ENCODE results near the gene TSHZ1.

The TSHZ1 gene, protein sequence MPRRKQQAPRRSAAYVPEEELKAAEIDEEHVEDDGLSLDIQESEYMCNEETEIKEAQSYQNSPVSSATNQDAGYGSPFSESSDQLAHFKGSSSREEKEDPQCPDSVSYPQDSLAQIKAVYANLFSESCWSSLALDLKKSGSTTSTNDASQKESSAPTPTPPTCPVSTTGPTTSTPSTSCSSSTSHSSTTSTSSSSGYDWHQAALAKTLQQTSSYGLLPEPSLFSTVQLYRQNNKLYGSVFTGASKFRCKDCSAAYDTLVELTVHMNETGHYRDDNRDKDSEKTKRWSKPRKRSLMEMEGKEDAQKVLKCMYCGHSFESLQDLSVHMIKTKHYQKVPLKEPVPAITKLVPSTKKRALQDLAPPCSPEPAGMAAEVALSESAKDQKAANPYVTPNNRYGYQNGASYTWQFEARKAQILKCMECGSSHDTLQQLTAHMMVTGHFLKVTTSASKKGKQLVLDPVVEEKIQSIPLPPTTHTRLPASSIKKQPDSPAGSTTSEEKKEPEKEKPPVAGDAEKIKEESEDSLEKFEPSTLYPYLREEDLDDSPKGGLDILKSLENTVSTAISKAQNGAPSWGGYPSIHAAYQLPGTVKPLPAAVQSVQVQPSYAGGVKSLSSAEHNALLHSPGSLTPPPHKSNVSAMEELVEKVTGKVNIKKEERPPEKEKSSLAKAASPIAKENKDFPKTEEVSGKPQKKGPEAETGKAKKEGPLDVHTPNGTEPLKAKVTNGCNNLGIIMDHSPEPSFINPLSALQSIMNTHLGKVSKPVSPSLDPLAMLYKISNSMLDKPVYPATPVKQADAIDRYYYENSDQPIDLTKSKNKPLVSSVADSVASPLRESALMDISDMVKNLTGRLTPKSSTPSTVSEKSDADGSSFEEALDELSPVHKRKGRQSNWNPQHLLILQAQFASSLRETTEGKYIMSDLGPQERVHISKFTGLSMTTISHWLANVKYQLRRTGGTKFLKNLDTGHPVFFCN (N-terminal part only)

GRCh38 chr18:75210274-75211001 lies at the start of gene TSHZ1:
TSS of gene TSHZ1 (plus strand) at chr18:75210797. CDS start at chr18:75211877, 1,080 bp downstream.
- DNase-seq (ENCODE audit: low read depth in 1 of 2, low spot score in 1 of 2) = peak in 1 of 2 donors; percentile 34

DNA sequence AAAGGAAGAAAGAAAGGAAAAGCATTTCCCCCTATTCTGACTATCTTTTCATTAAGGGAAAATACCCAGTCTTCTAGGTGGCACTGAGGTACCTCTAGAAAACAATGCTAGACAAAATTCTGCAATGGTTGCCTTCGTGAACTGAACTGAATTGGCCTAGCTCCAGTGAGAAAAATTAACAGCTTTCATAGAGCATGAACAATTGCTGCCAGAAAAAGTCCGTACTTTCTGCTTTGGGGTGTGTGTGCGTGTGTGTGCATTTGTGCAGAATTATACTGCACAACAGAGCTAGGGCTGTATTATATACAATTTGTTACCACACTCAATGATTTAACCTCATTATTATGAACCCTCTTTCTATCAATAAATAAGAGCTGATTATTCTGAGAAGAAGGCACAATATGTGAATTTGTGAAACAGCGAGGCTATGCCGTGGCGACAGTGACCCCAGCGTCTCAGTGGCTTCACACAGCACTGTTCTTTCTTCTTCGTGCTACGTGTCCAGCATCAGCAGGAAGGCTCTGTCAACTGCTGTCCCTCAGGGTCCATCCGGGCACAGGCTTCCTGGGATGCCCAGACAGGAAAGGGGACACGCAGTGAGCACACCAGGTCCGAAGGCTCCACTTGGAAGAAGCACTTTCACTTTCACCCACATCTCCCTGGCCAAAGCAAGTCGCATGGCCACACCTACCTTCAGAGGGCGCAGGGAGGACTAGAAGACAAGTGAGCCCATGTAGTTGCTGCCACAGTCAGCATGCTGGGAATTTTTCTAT lies 49.2 kb upstream of the TSHZ1 start:
- no peak for DNase-seq (ENCODE audit: low read depth in 1 of 2, low spot score in 1 of 2)

DNA sequence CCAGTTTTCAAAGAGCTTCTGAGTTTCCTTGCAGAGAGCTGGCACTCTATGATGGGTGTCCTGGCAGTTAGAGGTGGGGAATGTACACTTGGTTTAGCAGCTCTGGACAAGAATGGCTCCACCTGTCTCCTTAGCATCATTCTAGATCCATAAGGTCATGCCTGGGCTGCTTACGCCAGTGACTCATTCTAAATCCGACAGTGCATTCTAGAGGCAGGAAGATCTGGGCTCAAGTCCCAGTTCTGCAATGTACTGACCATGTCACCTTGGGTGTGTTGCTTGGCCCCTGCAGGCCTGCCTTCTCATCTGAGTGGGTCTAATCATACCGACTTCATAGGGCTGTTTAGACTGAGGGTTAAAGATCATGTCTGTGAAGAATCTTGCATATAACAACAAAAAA lies 48.1 kb upstream of the TSHZ1 start:
- DNase-seq (ENCODE audit: low read depth in 1 of 2, low spot score in 1 of 2) = no peak

DNA sequence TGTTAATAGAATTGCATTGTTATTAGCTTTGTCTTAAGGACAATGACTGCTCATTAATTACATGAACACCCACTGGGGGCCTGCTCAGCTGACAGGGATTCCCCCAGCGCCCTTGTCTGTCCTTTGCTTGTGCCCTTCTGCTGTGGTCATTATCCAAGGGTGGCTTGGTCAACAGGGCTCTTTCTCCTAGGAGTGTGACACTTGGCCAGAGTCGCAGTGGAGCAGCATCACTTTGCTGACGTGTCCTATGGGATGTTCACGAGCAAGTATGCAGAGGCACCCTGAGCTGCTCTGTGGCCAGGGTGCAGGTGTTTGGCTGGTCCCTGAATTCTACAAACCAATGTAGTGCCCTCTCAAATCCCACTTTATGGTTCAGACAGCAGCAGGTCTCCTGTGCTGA lies 47.6 kb upstream of the TSHZ1 start:
- no peak for DNase-seq (ENCODE audit: low read depth in 1 of 2, low spot score in 1 of 2)

DNA sequence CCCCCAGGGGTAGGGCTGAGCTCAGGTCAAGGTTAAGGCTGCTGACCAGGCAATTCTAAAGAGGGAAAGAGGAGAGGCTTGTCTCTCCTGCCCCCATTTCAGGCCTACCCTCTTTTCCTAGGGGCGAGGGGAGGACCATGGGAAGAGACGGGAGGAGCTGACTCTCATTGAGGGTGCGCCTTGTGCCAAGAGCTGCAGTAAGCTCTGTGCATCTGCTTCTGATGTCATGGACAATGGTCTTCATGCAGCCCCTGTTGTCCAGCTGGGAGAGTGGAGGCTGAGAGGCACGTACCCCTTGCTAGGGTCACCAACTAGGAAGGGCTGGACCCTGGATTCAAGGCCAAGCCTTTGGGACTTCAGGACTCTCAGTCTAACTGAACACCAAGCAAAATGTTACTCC lies 46.9 kb upstream of the TSHZ1 start:
- no peak for DNase-seq (ENCODE audit: low read depth in 1 of 2, low spot score in 1 of 2)

GRCh38 chr18:75164479-75164878 lies 46.1 kb upstream of the TSHZ1 start:
- DNase-seq (ENCODE audit: low read depth in 1 of 2, low spot score in 1 of 2) = no peak

DNA sequence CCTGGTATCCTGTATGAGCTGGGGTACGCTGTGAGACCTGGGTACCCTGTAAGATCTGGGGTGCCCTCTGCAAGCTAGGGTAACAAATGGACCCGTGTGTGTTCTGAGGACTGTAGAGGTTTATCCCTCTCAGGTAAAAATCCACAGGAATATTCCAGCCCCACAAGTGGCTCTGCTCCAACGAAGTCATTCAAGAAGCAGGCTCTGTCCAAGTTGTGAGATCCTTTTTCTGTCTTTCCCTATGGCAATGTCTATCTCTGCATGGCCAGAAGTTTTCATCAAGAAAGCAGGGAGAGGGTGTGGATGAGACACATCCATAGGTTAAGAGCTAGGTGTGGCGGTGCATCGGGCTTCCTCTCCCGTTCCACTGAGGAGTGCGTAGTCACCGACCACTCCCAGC lies 44.7 kb upstream of the TSHZ1 start:
- DNase-seq (ENCODE audit: low read depth in 1 of 2, low spot score in 1 of 2) = no peak

GRCh38 chr18:75167137-75167536 lies 43.5 kb upstream of the TSHZ1 start:
- no peak for DNase-seq (ENCODE audit: low read depth in 1 of 2, low spot score in 1 of 2)

GRCh38 chr18:75167759-75168618 lies 42.6 kb upstream of the TSHZ1 start:
- DNase-seq (ENCODE audit: low read depth in 1 of 2, low spot score in 1 of 2) = no peak

DNA sequence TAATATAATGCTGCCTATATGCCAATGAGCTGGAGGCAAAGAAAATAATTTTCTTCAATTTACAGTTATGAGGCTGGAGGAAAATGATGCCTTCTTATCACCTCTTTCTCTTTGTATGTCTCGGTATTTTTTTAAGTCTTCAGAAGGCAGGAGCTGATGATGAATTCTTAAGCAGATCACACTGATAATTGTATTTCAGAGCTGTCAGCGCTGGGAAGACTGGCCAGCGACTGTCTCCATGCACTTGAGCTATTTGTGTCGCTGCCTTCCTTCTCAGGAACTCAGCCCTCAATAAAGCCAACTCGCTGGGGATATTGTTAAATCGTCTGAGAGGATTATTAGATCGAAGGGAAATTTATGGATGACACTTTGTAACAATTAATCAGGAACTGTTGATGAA lies 42.0 kb upstream of the TSHZ1 start:
- no peak for DNase-seq (ENCODE audit: low read depth in 1 of 2, low spot score in 1 of 2)

DNA sequence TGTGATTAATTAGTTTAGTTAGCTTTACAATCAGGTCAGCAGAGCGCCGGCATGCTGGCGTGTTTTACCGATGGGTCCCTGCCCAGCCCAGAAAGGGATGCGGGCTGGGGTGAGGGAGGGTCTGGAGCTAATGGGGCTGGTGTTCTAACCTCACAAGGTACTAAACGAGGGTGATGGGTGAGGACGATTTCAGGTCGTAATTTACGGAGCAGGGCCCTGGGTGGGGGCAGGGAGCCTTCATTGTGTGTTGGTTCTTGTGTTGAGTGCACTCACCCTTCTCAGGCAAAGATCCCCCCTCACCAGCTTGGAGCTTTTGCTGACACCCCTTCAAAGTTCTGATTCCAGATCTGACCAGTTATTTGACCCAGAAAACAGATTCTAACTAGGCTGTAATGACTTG lies 41.2 kb upstream of the TSHZ1 start:
- DNase-seq (ENCODE audit: low read depth in 1 of 2, low spot score in 1 of 2) = no peak

- DNase-seq (ENCODE audit: low read depth in 1 of 2, low spot score in 1 of 2) = no peak
Measured at GRCh38 chr18:75170022-75170789, 40.4 kb upstream of the TSHZ1 start.

DNA sequence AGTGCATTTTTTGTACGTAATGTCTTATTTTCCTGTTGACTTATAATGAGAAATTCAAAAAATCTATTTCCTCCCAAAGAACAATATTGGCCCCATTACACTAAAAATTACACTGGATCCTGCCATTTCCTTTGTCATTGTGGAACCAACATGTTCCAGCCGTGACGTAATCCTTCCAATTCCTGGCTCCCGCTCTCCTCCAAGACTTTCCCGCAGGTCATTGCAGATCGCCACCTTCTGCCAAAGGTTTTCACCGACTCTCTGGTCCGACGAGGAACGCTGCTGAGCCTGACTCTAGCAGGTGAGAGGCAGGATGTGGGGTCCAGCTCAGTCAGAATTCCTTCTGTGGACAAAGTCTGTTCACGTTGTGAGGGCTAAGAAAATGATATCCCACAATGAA lies 39.7 kb upstream of the TSHZ1 start:
- DNase-seq (ENCODE audit: low read depth in 1 of 2, low spot score in 1 of 2) = no peak

DNA sequence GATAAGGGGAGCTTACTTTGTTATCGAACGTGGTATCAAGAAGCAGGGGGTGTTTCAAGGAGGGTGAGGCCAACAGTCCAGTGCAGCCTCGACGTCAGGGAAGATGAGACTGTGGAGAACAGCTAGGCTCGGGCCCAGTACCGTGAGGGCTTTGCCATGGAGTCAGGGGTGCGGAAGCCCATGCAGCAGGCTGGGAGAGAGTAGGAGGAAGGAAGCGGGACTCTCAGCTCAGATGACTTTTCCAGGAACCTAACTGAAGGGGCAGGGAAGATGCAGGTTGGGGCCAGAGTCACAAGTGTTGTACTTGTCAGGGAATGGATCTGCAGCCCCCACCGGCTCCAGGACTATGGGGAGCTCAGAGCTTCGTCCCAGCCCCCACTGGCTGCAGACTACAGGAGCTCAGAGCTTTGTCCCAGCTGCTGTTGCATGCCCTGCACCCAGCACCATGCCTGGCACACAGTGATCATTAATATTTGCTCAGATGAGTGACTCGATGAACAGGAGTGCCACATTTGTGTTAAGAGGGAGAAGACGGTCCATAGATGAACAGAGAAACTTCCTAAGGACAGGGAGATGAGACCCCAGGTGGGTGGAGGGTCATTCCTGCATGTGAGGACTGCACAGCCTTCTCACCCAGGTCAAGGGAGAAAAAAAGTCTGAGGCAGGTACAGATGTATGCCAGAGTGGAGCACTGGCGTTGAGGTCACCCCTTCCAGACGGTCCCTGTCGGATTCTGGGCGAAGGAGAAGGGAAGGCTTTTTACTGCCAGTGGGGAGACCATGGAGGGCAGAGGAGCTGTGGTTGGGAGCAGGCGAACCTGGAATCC lies 38.1 kb upstream of the TSHZ1 start:
- DNase-seq (ENCODE audit: low read depth in 1 of 2, low spot score in 1 of 2) = no peak

DNA sequence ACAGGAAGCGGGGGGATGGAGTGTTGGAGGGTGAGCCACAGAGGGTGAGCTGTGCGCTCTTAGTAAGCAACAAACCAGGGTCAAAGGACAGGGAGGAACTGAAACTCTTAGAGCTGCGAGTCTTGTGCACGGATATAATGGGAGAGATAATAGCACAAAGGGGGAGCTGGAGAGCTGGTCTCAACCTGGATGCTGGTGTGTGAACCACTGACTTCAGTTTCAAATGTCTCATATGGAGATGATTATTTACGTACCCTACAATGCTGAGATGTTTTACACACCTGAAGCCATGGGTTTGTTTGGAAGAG lies 37.5 kb upstream of the TSHZ1 start:
- no peak for DNase-seq (ENCODE audit: low read depth in 1 of 2, low spot score in 1 of 2)

DNA sequence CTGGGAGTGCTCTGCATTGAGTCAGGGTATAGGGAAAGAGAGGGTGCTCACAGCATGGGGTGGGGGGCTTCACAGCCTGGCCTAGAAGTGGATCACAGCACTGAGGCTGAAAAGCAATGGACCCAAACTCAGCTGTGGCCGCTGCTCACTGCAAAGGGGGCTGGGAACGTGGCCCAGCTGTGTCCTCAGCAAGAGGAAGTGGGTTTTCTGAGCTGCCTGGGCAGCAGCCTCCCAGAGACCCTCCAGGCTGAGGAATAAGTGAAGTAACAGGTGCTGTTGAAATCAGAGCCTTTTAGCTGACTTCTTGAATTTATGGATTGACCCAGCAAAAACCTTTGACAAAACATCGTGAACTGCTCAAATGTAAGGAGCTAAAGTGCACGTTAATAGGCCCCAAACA lies 36.9 kb upstream of the TSHZ1 start:
- no peak for DNase-seq (ENCODE audit: low read depth in 1 of 2, low spot score in 1 of 2)

DNA sequence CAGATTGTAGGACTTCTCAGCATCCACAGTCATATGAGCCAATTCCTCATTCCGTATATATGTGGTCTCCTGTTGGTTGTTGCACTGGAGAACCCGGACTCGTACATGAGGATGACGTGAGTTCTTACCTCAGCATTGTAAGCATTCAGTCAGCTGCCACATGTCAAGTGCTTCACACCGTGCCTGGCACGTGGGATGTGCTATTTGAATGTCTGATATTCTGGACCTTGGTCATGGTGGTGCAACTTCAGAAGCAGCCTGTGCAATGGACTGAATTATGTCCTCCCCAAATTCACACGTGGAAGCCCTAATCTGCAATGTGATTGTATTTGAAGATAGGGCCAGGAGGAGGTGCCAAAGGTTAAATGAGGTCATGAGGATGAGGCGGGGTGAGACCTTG lies 33.7 kb upstream of the TSHZ1 start:
- no peak for DNase-seq (ENCODE audit: low read depth in 1 of 2, low spot score in 1 of 2)

GRCh38 chr18:75178376-75178775 lies 32.2 kb upstream of the TSHZ1 start:
- DNase-seq (ENCODE audit: low read depth in 1 of 2, low spot score in 1 of 2) = no peak

Data from activated T-helper 1 cell treated with anti-CD3 and anti-CD28 coated beads, Interleukin-2, amount 50 U/mL, for 16 hours (primary cell).